Gastrocnemius medialis (tissue), 4 donors: ENCODE results near the gene KIF21B.

Experiments used
- CTCF ChIP-seq, 5 experiments: fragments of 450-650 bp in 3 of 5; fragments of 200-600 bp in 2 of 5; sonication (generic) in 2 of 5; IDR thresholded peaks in 4 of 5; conservative IDR thresholded peaks in 1 of 5; 1 replicate in 4 of 5; 2 replicates in 1 of 5; pipeline ENCODE4 v1.5.1; 2016 to 2019; ENCODE audit warnings: antibody characterized with exemption in 5 of 5, mild to moderate bottlenecking in 3 of 5, moderate library complexity in 3 of 5
- POLR2A ChIP-seq, 2 donors: fragments of 450-650 bp; IDR thresholded peaks; one replicate each; pipeline ENCODE4 v1.6.1; 2017; ENCODE audit warnings: antibody characterized with exemption in 2 of 2, mild to moderate bottlenecking in 2 of 2, moderate library complexity in 2 of 2

DNA sequence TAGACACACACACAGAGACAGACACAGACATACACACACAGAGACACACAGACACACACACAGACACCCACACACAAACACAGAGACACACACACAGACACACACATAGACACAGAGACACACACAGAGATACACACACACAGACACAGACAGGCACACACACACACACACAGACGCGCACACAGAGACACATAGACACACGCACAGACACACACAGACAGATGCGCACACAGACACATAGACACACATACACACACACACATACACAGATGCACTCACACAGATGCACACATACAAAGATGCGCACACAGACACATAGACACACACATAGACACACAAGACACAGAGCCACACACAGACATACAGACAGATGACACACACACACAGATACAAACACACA lies 16.0 kb downstream of the KIF21B start:
- TF ChIP-seq CTCF (IDR thresholded peaks at IDR 0.05 in 4 of 5, conservative IDR thresholded peaks at IDR 0.05 in 1 of 5) (no peak), POLR2A (IDR thresholded peaks at IDR 0.05) (no peak)
